Endometrial microvascular endothelial cells (primary cell): Measurements from ENCODE around the gene CPED1. TPM values are rescaled to one million over a fixed set of nuclear protein-coding genes. Genes with fewer than 3 reads are reported as not detected.
"Not testable (repeated sequence)": the region's sequence is repeated elsewhere in the genome, so short reads cannot be mapped to it uniquely, and the experiment has no call there.

Experiments
- in situ Hi-C: cut with HindIII; loops from 2 replicates; pipeline ENCODE4 v1.10.0; 2017; ENCODE audit warnings: low sequenced_read_pairs, low pct_unique_long_range_greater_than_20kb; ENCODE audit errors: inconsistent ontology term
- total RNA-seq: library from RNA; depleted of rRNA; stranded (reverse); fragments of >200 nt; gene quantifications from one replicate; pipeline ENCODE4 v1.2.3, GENCODE V29; 2015; ENCODE audit errors: inconsistent ontology term

Gene CPED1
- total RNA-seq, 1 donor from 2014 or later = 4.9 TPM

DNA sequence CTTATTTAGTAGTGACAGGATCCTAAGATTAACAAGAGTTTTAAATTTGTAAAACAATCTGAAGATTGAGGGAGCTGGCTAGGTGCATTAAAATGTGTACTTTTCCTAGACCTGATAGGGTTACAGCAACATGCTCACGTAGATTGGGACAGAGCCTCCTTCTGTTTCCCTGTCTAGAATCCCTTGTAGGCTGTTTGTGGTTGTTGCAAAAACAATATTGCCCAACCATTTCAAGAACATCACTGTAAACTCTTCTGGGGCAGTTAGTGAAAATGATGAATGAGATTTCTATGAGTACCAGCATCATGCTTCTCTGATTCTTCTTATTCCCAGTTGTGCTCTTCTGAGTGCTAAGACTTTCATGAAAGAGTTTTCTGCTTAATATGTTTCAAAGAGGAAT is 14.7 kb upstream of the CPED1 start:
- in situ Hi-C loops = no loop called here

DNA sequence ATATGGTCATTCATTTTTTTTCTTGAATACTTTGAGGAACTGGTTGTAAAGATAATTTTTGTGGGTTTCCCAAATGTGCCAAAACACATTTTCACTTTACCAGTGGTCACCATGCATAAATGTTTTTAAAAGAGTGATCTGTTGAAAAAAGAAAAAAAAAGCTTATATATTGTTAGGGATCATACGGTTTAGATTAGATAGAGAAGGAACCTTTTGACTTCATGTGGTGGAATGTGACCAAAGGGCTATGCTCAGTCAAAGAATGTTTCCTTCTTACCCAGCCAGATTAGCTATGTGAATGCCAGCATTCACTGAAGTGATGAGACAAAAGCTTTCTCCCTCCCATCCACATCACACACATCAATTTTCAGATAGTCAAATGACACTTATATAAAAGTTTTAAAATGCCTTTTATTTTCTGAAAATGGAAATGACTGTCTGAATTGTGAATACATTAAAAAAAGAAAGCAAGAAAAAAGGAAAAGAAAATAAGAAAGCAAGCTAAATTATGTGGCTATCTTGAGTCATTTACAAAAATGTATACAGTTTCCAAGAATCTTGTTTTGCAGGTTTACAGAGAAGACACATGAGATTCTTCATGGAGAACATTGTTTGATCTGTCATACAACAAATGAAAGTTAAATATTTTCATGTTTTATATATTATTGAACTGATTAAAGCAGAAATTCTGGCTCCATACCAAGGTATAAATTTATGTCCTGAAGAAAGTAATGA is 8.6 kb upstream of the CPED1 start:
- in situ Hi-C loops = no loop called here

DNA sequence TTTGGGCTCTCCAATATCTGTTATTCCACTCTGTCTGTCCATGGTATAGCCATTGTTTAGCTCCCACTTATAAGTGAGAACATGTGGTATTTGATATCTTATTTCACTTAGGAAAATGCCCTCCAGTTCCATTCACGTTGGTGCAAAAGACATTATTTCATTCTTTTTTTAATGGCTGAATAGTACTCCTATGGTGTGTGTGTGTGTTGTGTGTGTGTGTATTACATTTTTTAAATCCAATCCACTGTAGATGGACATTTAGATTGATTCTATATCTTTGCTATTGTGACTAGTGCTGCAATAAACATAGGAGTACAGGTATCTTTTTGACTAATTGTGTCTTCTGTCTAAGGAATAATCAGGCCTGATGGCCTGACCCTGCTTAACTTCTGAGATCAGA is 7.4 kb upstream of the CPED1 start:
- in situ Hi-C loops = no loop called here

DNA sequence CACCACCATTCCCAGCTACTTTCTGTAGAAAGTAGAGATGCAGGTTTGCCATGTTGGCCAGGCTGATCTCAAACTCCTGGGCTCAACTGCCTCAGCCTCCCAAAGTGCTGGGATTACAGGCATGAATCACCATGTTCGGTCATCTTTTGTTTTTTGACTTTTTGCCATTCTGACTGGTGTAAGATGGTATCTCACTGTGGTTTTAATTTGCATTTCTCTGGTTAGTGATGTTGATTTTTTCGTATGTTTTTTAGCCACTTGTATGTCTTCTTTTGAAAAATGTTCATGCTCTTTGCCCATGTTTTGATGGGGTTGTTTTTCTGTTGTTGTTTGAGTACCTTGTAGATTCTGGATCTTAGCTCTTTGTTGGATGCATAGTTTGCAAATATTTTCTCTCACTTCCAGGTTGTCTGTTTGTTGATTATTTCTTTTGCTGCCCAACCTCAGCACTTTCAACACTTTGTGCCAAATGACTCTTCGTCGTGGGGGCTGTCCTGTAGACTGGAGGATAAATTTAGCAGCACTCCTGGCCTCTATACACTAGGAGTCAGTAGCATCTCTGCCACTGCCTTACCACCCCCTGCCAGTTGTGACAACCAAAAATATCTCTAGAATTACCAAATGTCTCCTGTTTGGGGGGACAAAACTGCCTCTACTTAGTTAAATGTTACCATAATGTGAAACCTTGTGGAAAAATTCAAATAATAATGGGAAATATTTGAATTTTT is 6.5 kb upstream of the CPED1 start:
- in situ Hi-C loops = no loop called here

DNA sequence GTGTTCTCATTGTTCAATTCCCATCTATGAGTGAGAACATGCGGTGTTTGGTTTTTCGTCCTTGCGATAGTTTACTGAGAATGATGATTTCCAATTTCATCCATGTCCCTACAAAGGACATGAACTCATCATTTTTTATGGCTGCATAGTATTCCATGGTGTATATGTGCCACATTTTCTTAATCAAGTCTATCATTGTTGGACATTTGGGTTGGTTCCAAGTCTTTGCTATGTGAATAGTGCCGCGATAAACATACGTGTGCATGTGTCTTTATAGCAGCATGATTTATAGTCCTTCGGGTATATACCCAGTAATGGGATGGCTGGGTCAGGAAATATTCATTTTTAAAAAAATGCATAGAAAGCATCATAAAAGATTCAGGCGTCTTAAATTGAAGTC is 4.9 kb upstream of the CPED1 start:
- in situ Hi-C loops = not testable (repeated sequence)

DNA sequence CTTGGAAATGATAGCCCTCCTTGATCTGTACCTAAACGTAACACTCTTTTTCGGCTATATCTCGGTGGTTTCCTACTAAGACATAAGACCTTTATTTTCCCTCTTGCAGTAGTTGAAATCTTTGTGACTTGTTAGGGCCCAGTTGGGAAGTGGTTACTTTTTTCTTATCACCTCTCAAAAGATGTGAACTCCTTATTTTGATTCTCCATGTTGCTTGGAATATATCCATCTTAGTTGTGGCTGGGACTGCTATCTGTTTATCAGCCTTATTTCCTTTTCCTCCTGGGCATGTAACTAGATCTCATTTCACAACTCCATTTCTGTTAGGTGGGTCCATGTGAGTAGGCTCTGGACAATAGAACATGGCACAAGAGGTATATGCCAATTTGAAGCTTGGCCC is 4.1 kb upstream of the CPED1 start:
- in situ Hi-C loops = no loop called here

DNA sequence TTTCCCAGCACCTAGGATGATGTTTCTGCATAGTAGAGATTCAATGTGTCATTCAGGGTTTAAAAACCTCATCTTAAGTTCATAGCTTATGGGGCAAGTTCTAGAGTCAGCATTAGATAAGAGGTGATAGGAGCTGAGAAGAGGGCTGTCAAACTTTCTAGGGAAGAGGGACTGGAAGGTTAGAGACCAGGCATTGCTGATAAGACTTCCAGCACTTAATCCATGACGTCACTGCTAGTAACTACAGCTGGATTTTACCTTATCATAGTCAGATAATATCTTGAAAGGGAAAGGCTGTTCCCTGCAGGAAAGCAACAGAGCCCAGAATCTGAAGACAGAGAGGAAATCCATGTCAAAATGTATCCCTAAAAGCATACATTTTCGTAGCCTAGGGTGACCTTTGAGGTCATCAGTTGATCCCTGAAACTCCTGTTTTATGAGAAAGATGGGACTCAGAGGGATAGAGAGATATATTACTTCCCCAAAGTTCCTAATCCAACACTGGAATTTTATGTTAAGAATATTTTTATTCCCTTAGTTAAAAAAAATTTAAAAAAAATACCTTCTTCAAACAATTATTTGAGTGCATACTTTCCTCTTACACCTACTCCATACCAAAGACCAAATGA is 3.3 kb upstream of the CPED1 start:
- in situ Hi-C loops = no loop called here

DNA sequence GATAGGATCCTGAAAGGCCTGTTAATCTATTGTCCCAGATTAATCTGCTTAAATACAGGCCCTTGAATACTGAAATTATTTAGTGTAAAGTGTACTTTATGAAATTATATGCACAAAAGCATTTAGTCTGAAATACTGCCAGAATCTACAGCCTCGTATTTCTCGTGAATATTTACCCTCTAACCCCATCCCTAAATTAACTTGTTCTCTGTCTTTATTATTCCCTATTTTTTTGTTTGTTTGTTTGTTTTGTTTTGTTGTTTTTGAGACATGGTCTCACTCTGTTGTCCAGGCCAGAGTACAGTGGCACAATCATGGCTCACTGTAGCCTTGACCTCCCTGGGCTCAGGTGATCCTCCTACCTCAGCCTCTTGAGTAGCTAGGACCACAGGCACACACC is 2.7 kb upstream of the CPED1 start:
- in situ Hi-C loops = no loop called here

DNA sequence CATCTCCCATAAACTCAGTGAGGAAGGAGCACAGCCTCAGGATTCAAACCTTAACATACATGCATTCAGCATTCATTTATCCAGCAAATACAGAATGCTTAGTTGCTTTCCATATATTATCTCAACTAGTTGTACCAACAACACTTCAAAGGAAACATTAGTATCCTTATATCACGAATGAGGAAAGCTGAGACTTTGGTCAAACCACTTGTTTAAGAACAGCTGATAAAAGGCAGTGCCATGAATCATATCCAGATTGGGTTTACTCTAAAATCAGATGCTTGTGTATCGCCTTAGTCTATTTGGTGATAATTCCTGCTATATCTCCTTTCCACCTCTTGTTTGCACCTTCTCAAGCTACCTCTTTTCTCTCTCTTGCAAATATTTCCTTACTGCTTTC is 1.9 kb upstream of the CPED1 start:
- in situ Hi-C loops = no loop called here

DNA sequence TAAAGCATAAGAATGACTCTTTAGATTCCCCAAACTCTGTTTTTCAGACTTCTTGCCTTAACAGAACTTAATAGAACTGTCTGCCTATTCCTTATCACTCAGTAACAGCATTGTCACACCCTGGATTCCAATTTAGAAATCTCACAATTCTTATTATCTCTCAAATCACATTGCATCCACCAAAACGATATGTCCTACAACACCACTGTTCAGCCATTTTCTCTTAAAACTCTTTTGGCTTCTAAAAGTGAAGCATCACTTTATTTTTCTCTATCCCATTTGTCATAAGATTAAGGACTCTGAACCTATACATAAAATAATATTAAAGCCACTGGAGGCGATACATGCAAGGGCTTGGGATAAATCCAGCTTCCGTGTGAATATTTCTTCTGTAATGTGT is 1.2 kb upstream of the CPED1 start:
- in situ Hi-C loops = no loop called here

DNA sequence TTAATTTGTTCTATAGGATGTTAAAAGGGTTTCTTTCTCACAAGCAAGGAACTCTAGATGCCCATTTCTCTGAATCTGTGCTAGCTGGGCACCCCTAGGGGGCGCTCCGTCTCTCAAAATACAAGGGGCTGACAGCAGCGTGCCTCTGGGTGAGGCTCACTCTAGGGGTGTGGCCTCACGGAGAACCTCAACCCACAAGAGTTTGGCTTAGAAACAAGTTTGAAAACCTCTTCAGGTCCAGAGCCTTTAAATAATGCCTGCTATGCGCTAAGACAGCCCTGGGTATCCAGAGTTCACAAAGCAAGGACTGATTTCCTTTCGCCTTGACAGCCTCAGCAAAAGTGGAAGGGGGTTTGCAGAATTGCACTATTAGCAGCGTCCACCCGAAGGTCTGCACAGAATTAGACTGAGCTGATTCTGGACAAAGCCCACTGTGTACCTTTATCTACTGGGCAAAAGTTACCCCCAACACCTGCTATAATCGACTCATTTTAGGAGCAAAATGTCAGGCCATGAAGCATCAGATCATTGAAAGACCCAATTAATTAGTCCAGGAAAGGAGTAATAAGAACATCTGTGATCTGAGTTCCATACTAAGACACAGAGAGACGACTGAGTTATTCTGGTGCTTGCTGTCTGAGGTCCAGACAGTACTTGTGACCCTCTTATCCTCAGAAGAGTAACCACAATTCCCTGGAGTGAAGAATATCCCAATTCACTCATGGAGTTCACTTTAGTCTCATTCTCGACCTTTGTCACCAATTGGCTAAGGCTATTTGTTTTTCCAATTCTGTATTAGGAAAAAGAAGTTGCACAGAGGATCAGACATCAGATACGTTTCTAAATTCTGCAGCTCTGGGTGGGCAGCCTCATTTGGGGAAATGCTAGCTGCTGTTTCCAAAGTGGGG is 574 bp upstream of the CPED1 start:
- in situ Hi-C loops = no loop called here

DNA sequence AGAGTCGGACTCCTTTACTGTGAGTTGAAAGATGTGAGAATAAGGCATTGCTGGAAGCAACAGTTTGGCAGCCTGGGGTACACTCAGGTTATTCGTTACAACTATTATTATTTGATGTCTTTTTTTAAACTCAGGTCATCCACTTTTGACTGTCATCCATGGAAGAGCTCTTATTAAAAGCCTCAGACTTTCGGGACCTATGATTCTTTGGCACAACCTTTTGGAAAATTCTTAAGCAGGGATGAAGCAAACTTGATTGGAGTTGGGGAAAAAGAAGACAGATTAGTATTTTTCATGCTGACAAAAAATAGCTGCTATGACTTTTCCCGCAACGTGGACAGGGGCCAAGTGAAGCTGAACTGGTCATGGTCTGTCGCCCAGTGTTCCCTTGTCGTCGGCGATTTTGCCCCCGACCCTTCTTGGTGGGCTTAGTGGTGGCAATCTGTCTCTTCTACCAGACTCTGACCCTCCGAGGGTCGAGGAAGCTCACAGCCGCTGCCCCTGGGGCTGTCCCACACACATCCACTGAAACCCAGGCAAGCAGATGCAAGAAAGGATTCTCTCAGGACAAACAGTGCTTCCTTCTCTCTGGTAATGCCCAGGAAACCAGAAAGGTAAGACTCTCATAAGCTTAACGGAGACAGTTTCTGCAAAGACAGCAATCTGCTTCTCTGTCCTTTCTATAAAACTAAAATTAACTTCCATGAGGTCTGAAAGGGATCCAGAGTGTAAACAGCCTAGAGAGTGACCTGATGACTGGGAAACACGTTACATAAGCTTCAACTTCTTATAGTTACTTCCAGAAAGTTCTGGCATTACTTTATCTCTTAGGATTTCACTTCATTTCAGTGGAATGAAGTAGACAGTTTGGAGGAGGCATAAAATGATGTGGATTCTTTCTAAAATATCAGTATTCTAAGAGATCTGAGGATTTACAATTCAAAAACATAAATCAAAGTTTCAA is 1.0 kb downstream of the CPED1 start:
- in situ Hi-C loops = no loop called here

DNA sequence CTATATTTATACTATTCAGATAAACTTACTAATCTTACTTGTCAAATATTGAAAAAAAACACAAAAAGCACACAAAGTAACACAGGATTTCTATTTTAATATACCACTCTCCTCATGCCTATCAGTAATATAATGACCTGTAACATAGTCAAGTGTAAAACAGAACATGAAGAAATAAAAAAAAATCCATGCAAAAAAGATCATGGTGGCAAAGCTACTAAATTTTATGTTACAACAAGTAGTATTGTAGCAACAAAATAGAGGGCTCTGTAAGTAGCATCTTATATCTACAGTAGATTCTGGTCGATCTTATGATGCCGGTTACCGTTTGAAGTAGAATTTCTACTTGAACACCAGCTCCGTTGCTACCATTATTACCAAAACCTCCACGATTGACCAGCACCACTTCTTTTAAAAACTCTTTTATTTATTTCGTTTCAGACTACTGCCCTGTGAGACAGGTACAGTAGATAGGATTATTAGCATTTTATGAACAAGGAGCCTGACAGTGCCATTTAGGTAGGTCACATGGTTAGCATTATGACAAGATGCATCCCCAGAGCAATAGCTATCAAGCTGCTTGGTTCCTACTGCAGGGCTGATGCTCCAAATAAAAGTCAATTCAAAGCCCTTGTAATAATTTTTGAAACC is 2.1 kb downstream of the CPED1 start:
- in situ Hi-C loops = no loop called here

DNA sequence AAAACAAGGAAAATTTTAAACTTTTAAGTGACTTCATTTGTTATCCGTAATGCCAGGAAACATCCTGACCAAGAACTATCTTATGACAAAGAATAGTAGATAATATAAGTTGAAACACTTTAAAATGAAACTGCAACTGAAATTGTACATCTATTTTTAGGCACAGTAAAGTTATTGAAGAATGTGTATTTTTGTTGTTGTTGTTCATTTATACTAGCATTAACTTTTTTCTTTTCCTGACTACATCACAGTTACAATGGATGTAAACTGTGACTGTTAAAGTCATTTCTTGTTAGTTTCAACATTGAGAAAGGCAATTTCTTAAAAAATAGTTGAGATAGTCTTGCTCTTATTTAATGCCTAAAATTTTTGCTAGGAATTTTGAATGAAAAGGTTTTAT is 2.6 kb downstream of the CPED1 start:
- in situ Hi-C loops = no loop called here

DNA sequence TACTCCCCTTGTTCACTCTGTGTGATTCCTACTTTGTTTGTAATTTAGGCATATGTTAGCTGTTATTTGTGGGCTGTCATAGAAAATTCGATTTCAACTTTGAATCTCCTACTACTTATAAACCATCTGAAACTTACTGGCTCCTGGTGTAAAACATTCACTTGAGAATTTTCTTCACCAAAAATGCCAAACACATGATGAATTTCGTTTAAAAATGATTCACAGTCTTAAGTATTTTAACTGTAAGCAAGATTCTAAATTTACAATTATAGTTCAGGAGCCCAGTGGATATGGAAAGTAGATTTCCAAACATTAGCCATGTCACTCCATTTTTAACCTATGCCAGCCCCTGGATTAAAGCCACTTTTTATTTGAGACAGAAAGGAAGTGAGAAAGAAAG is 3.1 kb downstream of the CPED1 start:
- in situ Hi-C loops = no loop called here

DNA sequence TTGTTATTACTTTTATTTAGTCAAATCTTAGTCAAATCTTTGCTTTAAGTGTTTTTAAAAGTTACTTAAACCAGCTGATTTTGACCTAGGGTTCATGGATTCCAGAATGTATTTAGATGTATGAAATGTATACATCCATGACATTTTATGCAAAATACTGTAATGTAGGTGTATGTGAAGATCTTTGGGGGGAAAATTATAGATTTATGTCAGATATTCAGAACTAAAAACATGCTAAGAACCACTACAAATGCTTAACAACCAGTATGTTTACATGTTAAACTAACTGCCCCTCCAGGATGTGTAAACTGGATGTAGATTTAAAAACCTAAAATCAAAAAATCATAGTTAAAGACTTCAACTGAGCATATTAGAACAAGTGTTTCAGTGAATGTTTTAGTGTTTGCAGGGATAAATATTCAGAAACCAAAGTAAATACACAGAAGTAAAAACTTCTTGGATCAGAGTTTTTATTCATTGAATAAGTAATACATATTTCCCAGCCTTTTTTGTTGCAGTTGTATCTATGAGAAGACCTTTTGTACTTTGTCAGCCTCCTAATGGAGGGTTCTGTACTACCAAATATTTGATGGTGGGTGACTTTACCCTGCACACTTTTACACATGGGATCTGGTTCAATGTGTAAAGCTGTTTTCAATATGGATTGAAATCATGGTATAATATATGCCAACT is 3.9 kb downstream of the CPED1 start:
- in situ Hi-C loops = no loop called here

DNA sequence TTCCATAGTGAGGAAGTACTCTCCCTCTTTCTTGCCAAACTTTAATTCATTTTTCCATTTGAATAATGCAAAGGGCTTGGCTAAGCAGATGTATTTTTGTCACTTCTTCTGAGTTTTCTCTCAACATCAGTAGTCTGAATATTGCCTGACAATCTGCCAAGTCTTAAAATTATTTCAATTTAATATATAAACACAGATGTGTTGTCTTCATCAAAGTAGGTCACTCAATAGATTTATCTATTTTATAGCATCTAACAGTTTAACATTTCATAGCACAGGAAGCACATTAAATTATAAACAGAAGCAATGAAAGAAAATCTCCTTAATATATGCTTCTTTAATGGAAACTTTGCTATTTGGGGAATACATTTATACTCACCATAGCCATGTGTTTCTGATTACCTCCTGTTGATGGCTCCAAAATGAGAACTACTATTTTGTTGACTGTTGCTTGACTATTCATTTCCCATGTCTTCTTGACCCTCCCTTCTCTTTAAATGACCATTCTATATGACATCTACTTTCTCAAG is 4.5 kb downstream of the CPED1 start:
- in situ Hi-C loops = no loop called here
